Duodenal mucosa (tissue), 2 donors: Measurements from ENCODE around the gene BNC2.
A peak's percentile ranks its signal among the peaks of the same experiment; 100 is the strongest.

ENCODE experiments used
- H3K27ac ChIP-seq: one replicate; pipeline ENCODE4 v1.7.0; 2013; ENCODE audit warnings: low read depth, low read length
- H3K27me3 ChIP-seq, 2 donors: one replicate each; pipeline ENCODE4 v1.7.0; 2013; ENCODE audit warnings: low read length in 2 of 2, control low read depth in 1 of 2; ENCODE audit not compliant: insufficient read depth in 2 of 2, control insufficient read depth in 1 of 2
- H3K36me3 ChIP-seq, 2 donors: one replicate each; pipeline ENCODE4 v1.7.0; 2013; ENCODE audit warnings: low read length in 2 of 2, control low read depth in 1 of 2; ENCODE audit not compliant: insufficient read depth in 2 of 2, control insufficient read depth in 1 of 2
- H3K4me1 ChIP-seq, 2 donors: one replicate each; pipeline ENCODE4 v1.7.0; 2013; ENCODE audit warnings: low read length in 2 of 2, control low read depth in 1 of 2; ENCODE audit not compliant: insufficient read depth in 2 of 2, control insufficient read depth in 1 of 2
- H3K4me3 ChIP-seq, 2 donors: one replicate each; pipeline ENCODE4 v1.7.0; 2013; ENCODE audit warnings: low read length in 2 of 2, low read depth in 1 of 2
- H3K9ac ChIP-seq, 2 donors: one replicate each; pipeline ENCODE4 v1.7.0; 2013; ENCODE audit warnings: low read length in 2 of 2, low read depth in 1 of 2
- H3K9me3 ChIP-seq, 2 donors: one replicate each; pipeline ENCODE4 v1.7.0; 2013; ENCODE audit warnings: low read length in 2 of 2, control low read depth in 1 of 2; ENCODE audit not compliant: control insufficient read depth in 1 of 2

The BNC2 gene

GRCh38 chr9:16834817-16835216 is 35.7 kb downstream of the BNC2 start:
- Histone ChIP-seq H3K27ac (no peak overlapping the region), H3K27me3 (no peaks in the 10 kb centered on the region), H3K9me3 (no peaks in the 10 kb centered on the region), H3K4me3 (no peak overlapping the region), H3K36me3 (no peaks in the 10 kb centered on the region), H3K4me1 (no peaks in the 10 kb centered on the region), H3K9ac (no peak overlapping the region)

- H3K9ac ChIP-seq, result no peak overlapping the region
- no peaks in the 10 kb centered on the region for H3K4me1 ChIP-seq
- H3K4me3 ChIP-seq, result no peak overlapping the region
These were observed 37.1 kb downstream of the BNC2 start for GRCh38 chr9:16833296-16833835.

GRCh38 chr9:16832101-16832500 is 38.4 kb downstream of the BNC2 start:
- Histone ChIP-seq H3K9ac (no peak overlapping the region), H3K9me3 (no peaks in the 10 kb centered on the region), H3K4me1 (no peaks in the 10 kb centered on the region), H3K27ac (no peak overlapping the region), H3K27me3 (peaks cover 0 to 4% of the 10 kb centered on the region in 2 donors), H3K4me3 (no peak overlapping the region), H3K36me3 (no peaks in the 10 kb centered on the region)

More at GRCh38 chr9:16833296-16833835, 37.1 kb downstream of the BNC2 start:
- Histone ChIP-seq H3K27me3 (peaks cover 0 to 4% of the 10 kb centered on the region in 2 donors), H3K27ac (no peak overlapping the region), H3K36me3 (no peaks in the 10 kb centered on the region), H3K9me3 (no peaks in the 10 kb centered on the region)

GRCh38 chr9:16830806-16831205 is 39.7 kb downstream of the BNC2 start:
- H3K4me1 ChIP-seq, result no peaks in the 10 kb centered on the region
- H3K9ac ChIP-seq, result no peak overlapping the region
- no peaks in the 10 kb centered on the region for H3K9me3 ChIP-seq
- H3K4me3 ChIP-seq, result no peak overlapping the region
- H3K27ac ChIP-seq, result no peak overlapping the region
- no peaks in the 10 kb centered on the region for H3K36me3 ChIP-seq
- H3K27me3 ChIP-seq, result peaks cover 0 to 4% of the 10 kb centered on the region in 2 donors

- no peaks in the 10 kb centered on the region for H3K4me1 ChIP-seq
- H3K27me3 ChIP-seq, result peaks cover 0 to 4% of the 10 kb centered on the region in 2 donors
- no peaks in the 10 kb centered on the region for H3K36me3 ChIP-seq
- peak overlapping the region; percentile 5 for H3K27ac ChIP-seq
- no peaks in the 10 kb centered on the region for H3K9me3 ChIP-seq
- no peak overlapping the region for H3K9ac ChIP-seq
- no peak overlapping the region for H3K4me3 ChIP-seq
These were observed 41.9 kb downstream of the BNC2 start for GRCh38 chr9:16828340-16829281.

GRCh38 chr9:16825971-16826625 is 44.4 kb downstream of the BNC2 start:
- Histone ChIP-seq H3K9ac (no peak overlapping the region), H3K4me1 (no peaks in the 10 kb centered on the region), H3K36me3 (no peaks in the 10 kb centered on the region), H3K4me3 (no peak overlapping the region), H3K27ac (no peak overlapping the region), H3K9me3 (no peaks in the 10 kb centered on the region), H3K27me3 (peaks cover 0 to 4% of the 10 kb centered on the region in 2 donors)

- peaks cover 0 to 4% of the 10 kb centered on the region in 2 donors for H3K27me3 ChIP-seq
- no peak overlapping the region for H3K9ac ChIP-seq
- no peaks in the 10 kb centered on the region for H3K4me1 ChIP-seq
- H3K36me3 ChIP-seq, result no peaks in the 10 kb centered on the region
- H3K27ac ChIP-seq, result no peak overlapping the region
- H3K9me3 ChIP-seq, result no peaks in the 10 kb centered on the region
- no peak overlapping the region for H3K4me3 ChIP-seq
These were observed 45.1 kb downstream of the BNC2 start for GRCh38 chr9:16825331-16825725.

GRCh38 chr9:16824545-16825330 is 45.7 kb downstream of the BNC2 start:
- Histone ChIP-seq H3K9me3 (no peaks in the 10 kb centered on the region), H3K27ac (peak overlapping the region; percentile 13), H3K27me3 (peaks cover 0 to 4% of the 10 kb centered on the region in 2 donors), H3K36me3 (no peaks in the 10 kb centered on the region), H3K4me3 (no peak overlapping the region), H3K9ac (no peak overlapping the region), H3K4me1 (no peaks in the 10 kb centered on the region)

- Histone ChIP-seq H3K9me3 (no peaks in the 10 kb centered on the region), H3K36me3 (no peaks in the 10 kb centered on the region), H3K4me3 (no peak overlapping the region), H3K27ac (no peak overlapping the region), H3K4me1 (no peaks in the 10 kb centered on the region), H3K9ac (no peak overlapping the region), H3K27me3 (no peaks in the 10 kb centered on the region)
These were observed 46.6 kb downstream of the BNC2 start for GRCh38 chr9:16823906-16824305.
